HG02943 (cell line): ENCODE results near the gene CACNA2D4.

Experiments used
- ATAC-seq: cut with Tn5 transposase; IDR thresholded peaks from one replicate; pipeline ENCODE4 v1.9.1; 2021; ENCODE audit warnings: mild to moderate bottlenecking, low read depth, moderate library complexity; ENCODE audit not compliant: unreplicated experiment

The CACNA2D4 gene

GRCh38 chr12:1794440-1795090, 123.9 kb downstream of the CACNA2D4 start:
- ATAC-seq: no peak

DNA sequence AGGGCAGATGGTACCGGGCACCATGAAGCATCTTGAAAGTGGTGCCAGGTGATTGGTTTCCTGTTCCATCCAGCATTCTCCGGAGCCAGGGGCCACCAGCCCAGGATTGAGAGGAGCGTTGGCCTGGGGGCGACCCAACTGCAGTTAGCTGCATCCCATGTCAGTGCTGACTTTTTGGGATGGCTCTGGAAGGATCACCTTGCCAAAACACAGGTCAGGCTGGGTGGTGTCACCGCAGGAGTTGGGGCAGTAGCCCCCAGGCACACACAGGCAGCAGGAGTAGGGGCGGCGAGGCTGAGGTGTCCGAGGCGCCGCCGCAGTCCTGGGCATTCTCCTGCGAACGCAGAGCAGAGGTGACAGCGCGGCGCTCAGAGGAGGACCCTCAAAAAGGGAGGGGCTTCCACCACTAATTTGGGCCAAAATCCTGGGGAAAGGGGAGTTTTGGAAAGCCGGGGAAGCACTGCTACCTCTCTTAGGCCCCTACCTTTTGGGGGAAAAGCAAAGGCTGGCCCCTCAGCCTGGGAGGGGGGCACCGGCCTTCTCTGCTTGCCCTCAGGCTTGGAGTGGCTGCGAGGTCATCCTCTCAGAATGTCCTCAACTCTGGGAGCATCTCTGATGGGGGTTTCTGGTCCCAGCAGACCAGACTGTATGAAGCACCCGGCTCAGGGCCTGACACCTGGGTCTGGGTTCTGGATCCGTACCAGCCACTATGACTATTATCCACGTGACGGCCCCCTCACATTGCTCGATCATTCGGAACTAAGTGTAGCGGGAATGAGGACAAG, 124.8 kb downstream of the CACNA2D4 start:
- no peak for ATAC-seq

GRCh38 chr12:1792406-1792805, 126.0 kb downstream of the CACNA2D4 start:
- ATAC-seq: no peak

DNA sequence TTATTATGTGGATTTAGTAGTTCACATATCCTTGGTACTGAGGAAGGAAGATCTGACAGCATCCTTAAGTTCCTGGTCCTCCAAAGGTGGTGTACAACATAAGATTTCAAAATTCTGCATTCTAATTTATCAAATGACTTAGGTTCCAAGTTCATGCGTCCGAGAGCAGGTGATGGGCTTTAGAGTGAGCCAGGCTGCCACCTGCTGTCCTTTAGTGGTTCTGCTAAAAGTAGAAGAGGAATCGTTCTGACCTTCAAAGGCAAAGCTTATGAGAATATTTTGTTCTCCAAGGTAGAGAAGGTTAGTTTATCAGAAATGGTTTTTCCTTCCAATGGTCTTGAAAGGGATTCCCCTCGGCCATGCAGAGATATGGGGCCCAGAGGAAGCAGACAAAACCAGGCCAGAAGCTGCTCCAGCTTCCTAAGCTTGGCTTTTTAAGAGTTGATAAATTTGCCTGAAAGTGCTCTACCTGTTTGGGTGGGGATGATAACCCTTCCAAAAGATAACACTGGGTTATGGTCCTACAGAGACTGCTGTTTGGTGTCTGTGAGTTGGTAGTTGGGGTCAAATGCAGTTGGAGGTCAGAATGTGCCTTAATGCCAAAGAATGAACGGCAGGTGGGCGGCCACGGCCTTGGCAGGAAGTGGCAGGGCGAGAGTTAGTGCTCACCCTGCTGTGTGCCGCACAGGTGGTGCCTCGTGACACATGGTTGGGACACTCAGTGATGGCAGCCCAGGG, 127.2 kb downstream of the CACNA2D4 start:
- ATAC-seq: no peak

DNA sequence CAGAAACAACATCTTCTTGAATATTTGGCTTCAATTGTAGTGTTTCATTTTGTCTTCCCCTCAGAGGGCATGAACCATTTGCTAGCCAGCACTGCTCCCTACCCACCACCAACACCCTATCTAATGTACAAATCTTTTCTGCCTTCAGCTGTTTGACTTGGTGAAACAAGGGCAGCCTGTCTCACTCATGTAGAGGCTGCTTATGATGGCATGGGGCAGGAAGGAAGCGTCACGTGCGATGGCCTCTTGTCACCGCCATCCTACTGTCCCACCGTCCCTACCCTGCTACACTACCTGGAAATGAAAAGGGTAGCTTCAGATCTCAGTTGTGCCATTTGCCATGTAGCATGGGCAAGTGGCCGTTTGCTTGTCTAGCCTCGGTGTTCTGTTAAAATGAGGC, 128.0 kb downstream of the CACNA2D4 start:
- ATAC-seq: no peak

DNA sequence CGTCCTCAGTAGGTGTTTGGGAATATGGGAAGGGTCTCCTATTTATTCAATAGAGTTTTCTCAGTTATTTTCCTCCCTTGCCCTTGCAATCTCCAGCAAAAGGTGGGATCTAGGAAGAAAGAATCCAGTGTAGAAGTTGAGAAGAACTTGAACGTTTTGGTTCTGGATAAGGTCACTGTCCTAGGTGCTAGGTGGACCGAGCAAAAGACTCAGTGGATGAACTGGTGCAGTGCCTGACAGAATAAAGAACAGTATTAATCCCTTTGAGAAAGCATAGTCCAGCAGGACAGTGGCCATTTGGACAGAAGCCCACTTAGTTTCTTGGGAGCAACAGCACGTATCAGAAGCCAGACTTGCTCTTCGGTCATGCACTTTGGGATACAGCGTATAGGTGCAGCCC, 130.7 kb downstream of the CACNA2D4 start:
- no peak for ATAC-seq

DNA sequence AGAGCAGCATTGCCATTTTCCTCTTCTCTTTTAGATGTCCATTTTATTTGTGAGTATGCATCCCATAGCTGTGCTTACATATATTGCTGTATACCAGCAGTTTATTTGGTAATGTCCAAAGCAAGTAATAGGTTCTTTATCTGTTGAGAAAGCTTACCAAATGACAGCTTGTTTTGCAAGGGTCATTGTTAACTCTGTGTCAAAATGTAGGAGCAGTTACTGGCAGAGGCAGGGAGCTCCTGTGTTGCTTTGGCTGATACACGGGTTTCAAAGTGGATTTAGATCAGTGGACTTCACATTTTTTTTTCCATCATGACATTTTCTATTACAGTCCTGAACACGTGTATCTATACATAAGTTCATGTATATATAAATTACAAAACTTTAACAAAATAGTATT, 136.2 kb downstream of the CACNA2D4 start:
- ATAC-seq: no peak

DNA sequence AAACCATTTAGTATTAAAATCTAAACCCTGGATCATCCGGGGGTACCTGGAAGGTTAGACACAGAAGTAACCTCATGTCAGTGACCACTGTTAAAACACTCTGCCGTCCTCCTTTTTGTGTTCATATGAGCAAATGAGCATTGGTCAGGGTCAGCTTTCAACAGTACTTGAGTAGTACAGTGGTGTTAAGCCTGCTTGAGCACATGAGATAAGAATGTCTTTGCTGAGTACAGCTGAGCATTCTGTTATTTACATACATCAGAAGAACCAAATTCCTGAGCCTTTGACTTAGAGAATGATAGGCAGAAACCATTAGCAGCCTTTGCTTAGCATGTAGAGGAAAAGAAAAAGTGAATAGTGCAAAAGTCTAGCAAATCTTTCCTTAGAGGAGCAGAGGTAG, 136.7 kb downstream of the CACNA2D4 start:
- no peak for ATAC-seq

DNA sequence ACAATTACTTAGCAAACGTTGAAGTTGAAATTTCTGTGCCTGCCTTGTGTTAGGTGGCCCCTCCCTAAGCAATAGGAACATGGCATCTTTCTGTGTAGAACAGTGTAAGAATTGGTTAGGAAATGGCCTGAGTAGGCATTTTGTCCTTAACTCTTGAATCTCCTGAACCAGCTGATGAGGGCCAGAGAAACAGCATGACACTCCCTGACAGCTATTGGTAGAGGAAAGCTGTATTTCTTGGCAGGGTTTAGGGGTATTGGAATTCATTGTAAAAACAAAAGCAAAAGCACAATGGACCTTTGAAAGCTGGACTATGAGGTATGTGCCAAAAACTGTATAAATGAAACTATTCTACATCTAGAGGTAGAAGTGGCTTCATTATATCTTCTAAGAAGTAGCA, 138.7 kb downstream of the CACNA2D4 start:
- no peak for ATAC-seq

GRCh38 chr12:1778911-1779310, 139.5 kb downstream of the CACNA2D4 start:
- no peak for ATAC-seq

DNA sequence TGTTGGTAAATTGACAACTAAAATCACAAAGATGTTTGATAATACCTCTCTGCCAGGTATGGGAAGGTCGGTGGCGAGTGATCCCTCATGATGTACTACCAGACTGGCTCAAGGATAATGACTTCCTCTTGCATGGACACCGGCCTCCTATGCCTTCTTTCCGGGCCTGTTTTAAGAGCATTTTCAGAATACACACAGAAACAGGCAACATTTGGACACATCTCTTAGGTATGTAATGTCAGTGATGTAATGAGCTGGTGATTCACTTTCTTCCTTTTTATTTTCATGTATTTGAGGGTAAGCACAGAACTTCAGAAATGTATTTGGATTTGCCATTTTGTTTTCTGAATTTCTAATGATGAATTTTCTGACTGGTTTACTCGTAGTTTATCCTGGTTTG, 140.7 kb downstream of the CACNA2D4 start:
- ATAC-seq: no peak

DNA sequence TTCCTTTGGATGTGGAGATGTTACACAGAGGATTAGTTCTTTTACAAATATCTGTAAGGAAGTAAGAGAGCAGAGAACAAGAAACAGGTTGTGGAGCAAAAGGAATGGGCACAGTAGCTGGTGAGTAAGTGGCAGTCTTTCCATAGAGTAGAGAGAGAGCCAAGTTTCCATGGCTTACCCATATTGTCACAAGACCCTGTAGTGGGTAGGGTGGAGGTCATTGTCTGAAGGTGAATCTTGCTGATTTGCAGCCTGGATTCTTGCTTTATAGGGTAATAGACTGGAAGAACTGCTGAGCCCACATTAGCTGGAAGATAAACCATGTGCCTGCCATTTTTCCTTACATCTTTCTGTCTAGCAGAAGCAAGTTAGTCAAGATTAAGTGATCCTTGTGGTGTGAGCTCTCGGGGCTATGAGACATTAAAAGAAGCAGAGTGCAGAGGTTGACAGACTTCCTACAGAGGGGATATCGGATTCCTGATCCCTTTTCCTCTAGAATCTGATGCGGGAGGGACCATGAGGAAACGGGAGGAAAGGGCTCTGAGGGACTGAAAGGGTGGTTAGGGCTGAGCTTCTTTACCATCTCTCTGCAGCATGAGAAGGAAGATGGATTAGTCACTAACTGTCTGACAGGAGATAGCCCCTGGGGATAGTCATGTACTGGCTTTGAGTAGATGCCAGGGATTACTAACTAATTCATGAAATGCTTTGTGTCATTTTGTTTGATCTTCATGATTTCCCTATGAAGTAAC, 142.1 kb downstream of the CACNA2D4 start:
- no peak for ATAC-seq

- no peak for ATAC-seq
Observed at GRCh38 chr12:1773937-1774655, 144.4 kb downstream of the CACNA2D4 start.

GRCh38 chr12:1769809-1770494, 148.5 kb downstream of the CACNA2D4 start:
- ATAC-seq: no peak

DNA sequence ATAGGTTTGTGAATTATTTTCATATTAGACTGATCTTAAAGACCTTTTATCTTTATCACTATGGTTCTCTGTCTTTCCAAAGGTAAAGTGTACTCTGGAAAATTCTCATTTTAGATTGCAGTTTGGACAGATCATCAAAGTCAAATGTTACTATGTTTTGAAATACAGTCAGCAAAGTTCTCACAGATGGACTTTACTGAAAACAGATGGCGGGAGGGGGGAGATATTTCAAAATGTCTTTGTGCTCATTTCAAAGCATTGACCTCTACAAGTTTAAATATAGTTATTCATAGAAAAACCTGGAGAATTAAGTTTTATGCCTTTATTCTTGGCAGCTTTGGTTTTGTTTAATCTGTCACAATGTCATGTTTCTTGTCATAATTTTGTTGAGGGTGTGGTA, 149.8 kb downstream of the CACNA2D4 start:
- ATAC-seq: no peak

DNA sequence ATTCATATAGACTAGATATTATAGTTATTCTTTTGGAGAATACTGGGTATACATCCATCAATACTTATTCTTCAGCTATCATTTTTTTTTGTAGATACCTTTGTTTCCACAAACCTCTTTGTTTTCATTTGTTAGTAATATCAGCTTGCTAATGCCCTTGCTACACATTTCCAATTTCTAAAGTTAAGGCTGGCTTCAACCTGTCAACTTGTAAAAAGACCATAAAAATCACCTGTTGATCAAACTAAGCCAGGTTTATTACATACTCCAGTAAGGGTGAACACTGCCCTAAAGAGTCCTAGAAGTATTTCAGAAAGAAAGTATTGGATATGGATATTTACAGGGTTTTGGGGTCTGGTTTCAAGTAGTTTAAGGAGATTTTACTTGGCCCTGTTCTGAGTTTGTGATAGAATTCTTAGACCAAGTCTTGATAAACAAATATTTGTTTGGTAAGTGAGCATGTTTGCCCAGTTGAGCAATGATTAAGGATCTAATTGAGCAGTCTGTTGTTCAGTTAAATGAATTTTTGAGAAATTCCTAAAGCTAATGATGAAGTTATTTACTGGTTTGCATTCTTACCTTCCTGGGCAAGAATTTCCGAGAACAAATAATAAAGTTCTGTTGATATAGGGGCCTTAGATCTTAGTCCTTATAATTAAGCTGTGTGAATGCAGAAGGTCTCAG, 150.9 kb downstream of the CACNA2D4 start:
- no peak for ATAC-seq

DNA sequence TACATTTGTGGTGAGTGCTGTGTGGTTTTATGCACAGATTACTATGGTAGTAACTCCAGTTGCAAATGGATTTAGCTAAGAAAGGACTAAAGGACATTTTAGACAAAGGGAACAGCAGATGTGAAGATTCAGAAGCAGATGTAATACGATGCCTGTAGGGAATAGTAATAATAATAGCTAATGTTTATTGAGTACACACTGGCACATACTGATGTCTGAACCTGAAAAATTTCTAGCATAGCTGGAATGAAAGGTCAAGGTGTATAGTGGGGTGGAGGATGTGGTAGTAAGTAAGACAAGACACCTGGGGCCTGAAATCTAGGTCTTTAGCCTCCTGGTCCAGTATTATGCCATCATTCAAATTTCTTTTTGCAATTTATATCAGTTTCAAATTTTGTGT, 152.3 kb downstream of the CACNA2D4 start:
- ATAC-seq: no peak

GRCh38 chr12:1763153-1763552, 155.3 kb downstream of the CACNA2D4 start:
- no peak for ATAC-seq

GRCh38 chr12:1761857-1762256, 156.6 kb downstream of the CACNA2D4 start:
- ATAC-seq: no peak
